Caco-2 (cell line): ENCODE results near the gene SYT8. TPM values are rescaled to one million over a fixed set of nuclear protein-coding genes. Genes with fewer than 3 reads are reported as not detected.
A peak's percentile ranks its signal among the peaks of the same experiment; 100 is the strongest.

Experiments
- BruUV-seq: library from RNA; stranded (reverse); fragments of 400-500 nt; replicated peaks from 2 replicates; lab custom pipeline; 2021; lab: Mats Ljungman, UMichigan
- CTCF ChIA-PET: fragments of 300-600 bp; sonication (Branson Sonifier 250); formaldehyde crosslinking; loops from one replicate; lab custom pipeline; 2022; ENCODE audit warnings: antibody characterized with exemption; lab: Charles Lee
- POLR2A ChIA-PET: fragments of 300-600 bp; sonication (Branson Sonifier 250); formaldehyde crosslinking; loops from one replicate; lab custom pipeline; 2022; ENCODE audit warnings: antibody characterized with exemption; lab: Charles Lee
- DNase-seq, 2 experiments: peaks; one replicate each; pipeline versions ENCODE4 v3.0.0 to v3.0.0-alpha.2; 2020 to 2022
- H3K27me3 ChIP-seq: replicated peaks from 2 replicates; pipeline ENCODE4 v1.6.0; 2011; ENCODE audit warnings: low read length; ENCODE audit not compliant: control insufficient read depth, insufficient read depth
- H3K36me3 ChIP-seq: 2 replicates; pipeline ENCODE4 v1.5.1; 2011; ENCODE audit warnings: low read length; ENCODE audit not compliant: control insufficient read depth, insufficient read depth
- H3K4me1 ChIP-seq: fragments of 250-450 bp; sonication (Bioruptor Pico); 2 replicates; pipeline ENCODE4 v1.5.1; 2020; ENCODE audit warnings: mild to moderate bottlenecking
- H3K4me3 ChIP-seq: 2 replicates; pipeline ENCODE4 v1.5.1; 2011; ENCODE audit warnings: low read depth, mild to moderate bottlenecking, control low read depth, low read length
- H3K9me3 ChIP-seq: fragments of 250-450 bp; sonication (Bioruptor Pico); 2 replicates; pipeline ENCODE4 v1.5.1; 2020; ENCODE audit warnings: mild to moderate bottlenecking, moderate library complexity
- H3K27ac Mint-ChIP-seq: one replicate; pipeline ENCODE4 v1.8.0; 2022; ENCODE audit warnings: mixed read lengths; ENCODE audit not compliant: unreplicated experiment
- H3K27me3 Mint-ChIP-seq: one replicate; pipeline ENCODE4 v1.8.0; 2022; ENCODE audit warnings: mixed read lengths; ENCODE audit not compliant: insufficient read depth, unreplicated experiment
- H3K36me3 Mint-ChIP-seq: one replicate; pipeline ENCODE4 v1.8.0; 2022; ENCODE audit warnings: mild to moderate bottlenecking, mixed read lengths; ENCODE audit not compliant: insufficient read depth, unreplicated experiment
- H3K4me1 Mint-ChIP-seq: one replicate; pipeline ENCODE4 v1.8.0; 2022; ENCODE audit warnings: low read depth, mixed read lengths; ENCODE audit not compliant: unreplicated experiment
- H3K4me3 Mint-ChIP-seq: one replicate; pipeline ENCODE4 v1.8.0; 2022; ENCODE audit warnings: mild to moderate bottlenecking, moderate library complexity, mixed read lengths; ENCODE audit not compliant: unreplicated experiment
- H3K9me3 Mint-ChIP-seq: one replicate; pipeline ENCODE4 v1.8.0; 2022; ENCODE audit warnings: mixed read lengths; ENCODE audit not compliant: unreplicated experiment
- CTCF ChIP-seq, 2 experiments: fragments of 200-600 bp in 1 of 2; IDR thresholded peaks; 1 replicate in 1 of 2; 2 replicates in 1 of 2; pipeline versions ENCODE4 v1.5.1 to v1.8.0; 2011 to 2022; ENCODE audit warnings: antibody characterized with exemption in 1 of 2, control low read depth in 1 of 2, inconsistent platforms in 1 of 2, low read depth in 1 of 2, low read length in 1 of 2, mild to moderate bottlenecking in 1 of 2, moderate library complexity in 1 of 2; ENCODE audit not compliant: insufficient read depth in 1 of 2, severe bottlenecking in 1 of 2, unreplicated experiment in 1 of 2
- intact Hi-C: fragments of 100-400 bp; cut with micrococcal nuclease; formaldehyde crosslinking; loops from one replicate; pipeline ENCODE4 v1.10.0; 2022; ENCODE audit not compliant: unreplicated experiment
- total RNA-seq: library from RNA; stranded (reverse); gene quantifications from 2 replicates; pipeline ENCODE4 v1.2.3, GENCODE V29; 2022

The SYT8 gene
- total RNA-seq, 1 experiment from 2014 or later, result 14.9 TPM

GRCh38 chr11:1879941-1880720 is 45.3 kb downstream of the SYT8 start:
- H3K27ac Mint-ChIP-seq, result no peak overlapping the region
- BruUV-seq, result no TSS peak
- H3K27me3 Mint-ChIP-seq, result no peaks in the 10 kb centered on the region
- Histone ChIP-seq H3K4me3 (no peak overlapping the region), H3K27me3 (no peaks in the 10 kb centered on the region), H3K9me3 (no peaks in the 10 kb centered on the region), H3K4me1 (peaks cover 15% of the 10 kb centered on the region), H3K36me3 (no peaks in the 10 kb centered on the region)
- ChIA-PET CTCF (interaction anchor here (1.2 kb wide), 1 partner anchor 227 kb away, joined by 3 read pairs; no protein-coding TSS in a partner anchor), POLR2A (no interaction called here)
- H3K36me3 Mint-ChIP-seq, result no peaks in the 10 kb centered on the region
- no peak for DNase-seq
- intact Hi-C loops, result loop anchor here (5.0 kb wide), 1 partner anchor 53 kb away; no protein-coding TSS in a partner anchor
- no peaks in the 10 kb centered on the region for H3K4me1 Mint-ChIP-seq
- H3K9me3 Mint-ChIP-seq, result no peaks in the 10 kb centered on the region
- TF ChIP-seq CTCF (IDR thresholded peaks at IDR 0.05; ENCODE audit: insufficient read depth in 1 of 2, low read depth in 1 of 2, low read length in 1 of 2, severe bottlenecking in 1 of 2, unreplicated experiment in 1 of 2), result no peak
- H3K4me3 Mint-ChIP-seq, result no peak overlapping the region

- TF ChIP-seq CTCF (IDR thresholded peaks at IDR 0.05; ENCODE audit: insufficient read depth in 1 of 2, low read depth in 1 of 2, low read length in 1 of 2, severe bottlenecking in 1 of 2, unreplicated experiment in 1 of 2), result no peak
- ChIA-PET CTCF (interaction anchor here (0.7 to 3.7 kb wide), 4 partner anchors 157 to 276 kb away, joined by 3 to 140 read pairs (median 4); no protein-coding TSS in a partner anchor), POLR2A (no interaction called here)
- Mint-ChIP-seq H3K36me3 (no peaks in the 10 kb centered on the region), H3K27ac (no peak overlapping the region), H3K4me3 (no peak overlapping the region), H3K4me1 (no peaks in the 10 kb centered on the region), H3K9me3 (no peaks in the 10 kb centered on the region), H3K27me3 (no peaks in the 10 kb centered on the region)
- no peaks in the 10 kb centered on the region for H3K9me3 ChIP-seq
- BruUV-seq, result no TSS peak
- DNase-seq, result peak in 1 of 2 experiments; percentile 34
- no peaks in the 10 kb centered on the region for H3K36me3 ChIP-seq
- no peak overlapping the region for H3K4me3 ChIP-seq
- intact Hi-C loops, result loop anchor here (5.0 kb wide), 1 partner anchor 54 kb away; no protein-coding TSS in a partner anchor
- peaks cover 15% of the 10 kb centered on the region for H3K4me1 ChIP-seq
- no peaks in the 10 kb centered on the region for H3K27me3 ChIP-seq
Measured at GRCh38 chr11:1880746-1881441, 46.1 kb downstream of the SYT8 start.
